Motor neuron (in vitro differentiated cells): Measurements from ENCODE around the gene RNASE8. TPM values are rescaled to one million over a fixed set of nuclear protein-coding genes. Genes with fewer than 3 reads are reported as not detected.

ENCODE experiments used
- ATAC-seq, 8 experiments: fragments of 200-7000 bp; cut with Tn5 transposase; replicated peaks in 6 of 8; 2 replicates each; pipeline ENCODE4 v1.8.0; 2021; ENCODE audit warnings: mild to moderate bottlenecking in 8 of 8, moderate library complexity in 8 of 8
- H3K27ac ChIP-seq, 2 donors: fragments of 250-450 bp; sonication (Bioruptor Pico); 2 replicates each; pipeline ENCODE4 v1.9.0; 2021; ENCODE audit warnings: antibody characterized with exemption in 2 of 2, mild to moderate bottlenecking in 2 of 2, moderate library complexity in 1 of 2
- H3K4me1 ChIP-seq, 2 donors: fragments of 250-450 bp; sonication (Bioruptor Pico); replicated peaks in 1 of 2; 2 replicates each; pipeline ENCODE4 v1.6.1; 2021; ENCODE audit warnings: antibody characterized with exemption in 2 of 2, mild to moderate bottlenecking in 2 of 2, moderate library complexity in 1 of 2
- H3K4me3 ChIP-seq, 5 donors: fragments of 250-450 bp; sonication (Bioruptor Pico); 2 replicates each; pipeline ENCODE4 v1.9.0; 2021; ENCODE audit warnings: antibody characterized with exemption in 5 of 5, mild to moderate bottlenecking in 5 of 5, moderate library complexity in 4 of 5
- WGBS, 10 experiments: fragments of 450-650 bp; shearing (Covaris generic); methylation state at CpG; one replicate each; pipeline ENCODE4 v1.0.0; 2022; 5-methylcytosine and 5-hydroxymethylcytosine counted together
- in situ Hi-C, 9 experiments: fragments of 400-800 bp; cut with MboI; loops; one replicate each; pipeline ENCODE4 v1.15.0; 2021; ENCODE audit warnings: low sequenced_read_pairs in 9 of 9, low pct_unique_long_range_greater_than_20kb in 2 of 9; ENCODE audit not compliant: unreplicated experiment in 9 of 9
- total RNA-seq, 8 experiments: library from RNA; unstranded; fragments of 300-600 nt; gene quantifications; 2 replicates each; pipeline versions ENCODE4 v1.2.3 to v1.2.4, GENCODE V29; 2022

The RNASE8 gene
- total RNA-seq, 8 experiments from 2014 or later = 0.22 to 0.95 TPM; not detected in 6

DNA sequence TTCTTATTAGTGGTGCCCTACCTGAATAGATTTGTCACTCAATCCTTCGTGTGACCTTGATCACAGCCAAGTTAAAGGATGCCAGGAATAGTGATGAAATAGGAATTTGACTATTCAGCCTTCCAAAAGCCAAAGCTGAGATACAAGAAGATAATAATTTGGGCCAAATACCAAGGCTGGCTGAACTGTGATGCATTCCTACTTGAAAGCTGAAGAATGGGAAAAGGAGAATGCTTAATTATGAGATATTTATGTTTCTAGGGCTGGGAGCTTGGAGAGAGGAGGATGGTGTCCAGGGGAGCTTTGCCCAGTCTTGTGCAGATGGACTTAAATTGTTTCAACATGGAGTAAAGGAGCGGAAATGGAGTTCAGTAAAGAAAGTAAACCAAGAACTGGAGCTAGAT is 10.2 kb upstream of the RNASE8 start:
- no peak for ATAC-seq
- in situ Hi-C loops = no loop called here

GRCh38 chr14:21048638-21049037 is 9.0 kb upstream of the RNASE8 start:
- Histone ChIP-seq H3K4me1 (no peaks in the 10 kb centered on the region), H3K4me3 (no peak overlapping the region), H3K27ac (no peak overlapping the region)
- 52 to 100% (median 84%) methylated on average over 1 to 2 of the region's 2 CpGs; no CpG with 5 or more reads in 3 of the 10 experiments for WGBS, 10 experiments
- no peak for ATAC-seq
- in situ Hi-C loops = no loop called here

More for the DNA sequence above, 10.2 kb upstream of the RNASE8 start:
- H3K4me3 ChIP-seq = no peak overlapping the region
- no peak overlapping the region for H3K27ac ChIP-seq
- H3K4me1 ChIP-seq = no peaks in the 10 kb centered on the region
- 13 to 94% (median 63%) methylated on average over 1 to 2 of the region's 2 CpGs; no CpG with 5 or more reads in 1 of the 10 experiments for WGBS, 10 experiments

DNA sequence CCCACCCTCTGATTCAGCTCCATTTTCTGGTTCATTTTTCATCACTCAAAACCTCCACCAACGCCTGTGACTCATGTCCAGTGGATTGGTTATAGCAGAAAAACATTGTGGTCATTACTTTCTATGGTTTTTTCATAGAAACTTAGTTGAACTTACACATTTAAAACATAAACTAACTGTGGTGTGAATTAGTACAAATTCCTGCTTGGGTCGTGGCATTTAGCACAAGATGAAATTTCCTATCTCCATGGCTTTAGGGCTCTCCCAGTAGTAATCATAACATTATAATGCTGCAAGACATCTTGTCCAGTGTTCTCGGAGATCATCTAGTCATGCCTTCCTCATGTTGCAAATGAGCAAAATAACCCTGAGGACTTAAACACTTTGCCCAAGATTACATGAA is 8.3 kb upstream of the RNASE8 start:
- in situ Hi-C loops = no loop called here
- ATAC-seq = peak in 3 of 8 experiments; percentile 85 to 94 (median 89)
- H3K4me3 ChIP-seq = no peak overlapping the region
- H3K27ac ChIP-seq = no peak overlapping the region
- no peaks in the 10 kb centered on the region for H3K4me1 ChIP-seq
- 11 to 100% (median 33%) methylated on average over 1 to 3 of the region's 3 CpGs; no CpG with 5 or more reads in 1 of the 10 experiments for WGBS, 10 experiments

DNA sequence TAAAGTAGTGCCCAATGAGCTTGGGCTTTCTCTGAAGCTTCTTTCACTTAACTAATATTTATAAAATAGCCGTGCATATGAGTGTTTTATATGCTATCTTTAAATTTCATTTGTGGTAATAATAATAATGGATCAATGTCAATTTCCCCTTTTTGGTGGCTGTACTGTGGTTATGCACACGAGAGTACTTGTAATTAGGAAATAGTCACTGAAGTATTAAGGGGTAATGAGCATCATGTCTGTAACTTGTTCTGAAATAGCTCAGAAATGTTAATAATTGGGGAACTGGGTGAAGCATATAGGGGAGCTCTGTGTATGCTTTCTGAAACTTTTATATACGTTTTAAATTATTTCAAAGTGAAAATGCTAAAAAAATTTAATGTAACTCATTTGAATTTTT is 7.0 kb upstream of the RNASE8 start:
- peaks cover 0 to 3% of the 10 kb centered on the region in 2 donors for H3K4me1 ChIP-seq
- in situ Hi-C loops = no loop called here
- 9 to 83% (median 67%) methylated on average over 2 to 3 of the region's 3 CpGs for WGBS, 10 experiments
- no peak overlapping the region for H3K4me3 ChIP-seq
- no peak overlapping the region for H3K27ac ChIP-seq
- no peak for ATAC-seq

GRCh38 chr14:21053184-21054122 is 4.2 kb upstream of the RNASE8 start:
- in situ Hi-C loops = no loop called here
- 50 to 91% (median 83%) methylated on average over 2 to 17 of the region's 20 CpGs; no CpG with 5 or more reads in 1 of the 10 experiments for WGBS, 10 experiments

DNA sequence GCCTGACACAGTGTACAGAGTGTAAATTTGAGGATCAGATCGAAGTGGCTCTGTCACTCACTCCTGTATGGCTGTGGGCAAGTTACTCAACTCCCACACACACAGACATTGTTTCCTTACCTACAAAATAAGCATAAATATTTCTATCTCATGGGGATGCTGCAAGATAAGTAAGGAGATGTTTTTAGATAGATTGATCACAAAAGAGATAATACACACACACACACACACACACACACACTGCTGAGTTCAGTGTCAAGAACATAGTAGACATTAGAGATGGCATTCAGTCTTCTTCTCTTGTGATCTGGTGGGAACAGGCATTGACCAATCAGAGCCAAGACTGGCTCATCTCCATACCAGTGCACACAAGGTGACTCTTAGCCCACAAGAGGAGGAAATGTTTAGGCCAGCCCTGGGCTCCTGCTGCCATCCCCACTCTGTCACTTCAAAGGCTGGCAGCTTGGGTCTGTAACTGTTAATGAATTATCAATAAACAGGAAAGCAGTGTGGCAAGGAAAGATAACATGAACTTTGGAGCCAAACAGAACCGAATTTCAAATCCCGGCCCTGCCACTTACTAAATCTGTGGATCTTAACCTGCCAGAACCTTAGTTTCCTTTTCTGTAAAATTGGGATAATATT is 3.4 kb upstream of the RNASE8 start:
- Histone ChIP-seq H3K4me3 (no peak overlapping the region), H3K4me1 (peaks cover 0 to 4% of the 10 kb centered on the region in 2 donors), H3K27ac (no peak overlapping the region)
- ATAC-seq = peak in 1 of 8 experiments; percentile 15
- in situ Hi-C loops = no loop called here
- WGBS, 10 experiments = 76 to 100% (median 90%) methylated on average over 1 to 3 of the region's 3 CpGs; no CpG with 5 or more reads in 4 of the 10 experiments

More at GRCh38 chr14:21053184-21054122, 4.2 kb upstream of the RNASE8 start:
- no peak overlapping the region for H3K27ac ChIP-seq
- ATAC-seq = no peak
- H3K4me1 ChIP-seq = peaks cover 0 to 4% of the 10 kb centered on the region in 2 donors
- no peak overlapping the region for H3K4me3 ChIP-seq

GRCh38 chr14:21054768-21055145 is 2.9 kb upstream of the RNASE8 start:
- ATAC-seq = no peak
- H3K4me1 ChIP-seq = peaks cover 0 to 4% of the 10 kb centered on the region in 2 donors
- in situ Hi-C loops = no loop called here
- H3K4me3 ChIP-seq = no peak overlapping the region
- WGBS, 10 experiments = 75 to 100% (median 83%) methylated on average over 1 to 4 of the region's 4 CpGs; no CpG with 5 or more reads in 1 of the 10 experiments
- H3K27ac ChIP-seq = no peak overlapping the region

DNA sequence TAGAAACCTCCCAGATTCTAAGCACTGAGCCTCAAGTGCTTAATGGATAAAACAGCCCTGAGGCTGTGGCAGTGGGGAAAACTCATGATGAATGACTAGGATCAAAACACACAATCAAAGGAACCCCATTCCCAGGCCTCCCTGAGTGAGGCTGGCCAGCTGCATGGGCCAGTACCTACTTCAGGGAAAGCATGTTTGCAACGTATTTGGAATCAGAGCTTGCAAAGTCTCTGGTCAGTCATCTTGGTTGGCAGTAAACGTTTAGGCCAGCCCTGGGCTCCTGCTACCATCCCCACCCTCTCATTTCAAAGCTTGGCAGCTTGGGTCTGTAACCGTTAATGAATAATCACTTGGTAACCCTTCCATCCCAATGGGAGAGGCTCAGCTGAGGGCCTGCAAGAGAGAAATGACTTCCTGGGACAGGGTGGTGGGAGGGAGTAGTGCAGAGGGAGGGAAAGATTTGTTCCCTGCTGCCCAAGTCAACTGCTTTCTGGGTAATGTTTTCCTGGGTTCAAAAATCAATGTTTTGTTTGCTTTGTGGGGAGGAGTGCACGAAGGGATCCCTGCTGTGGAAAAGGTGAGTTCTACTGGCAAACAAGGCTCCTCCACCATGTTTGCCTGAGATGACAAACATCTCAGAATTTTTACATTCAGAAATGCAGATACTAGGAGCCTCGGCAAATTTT is 2.0 kb upstream of the RNASE8 start:
- no peak overlapping the region for H3K27ac ChIP-seq
- peak in 2 of 8 experiments; percentile 53 to 55 for ATAC-seq
- H3K4me1 ChIP-seq = peaks cover 0 to 4% of the 10 kb centered on the region in 2 donors
- 32 to 94% (median 67%) methylated on average over 1 to 5 of the region's 5 CpGs; no CpG with 5 or more reads in 2 of the 10 experiments for WGBS, 10 experiments
- in situ Hi-C loops = no loop called here
- H3K4me3 ChIP-seq = no peak overlapping the region

DNA sequence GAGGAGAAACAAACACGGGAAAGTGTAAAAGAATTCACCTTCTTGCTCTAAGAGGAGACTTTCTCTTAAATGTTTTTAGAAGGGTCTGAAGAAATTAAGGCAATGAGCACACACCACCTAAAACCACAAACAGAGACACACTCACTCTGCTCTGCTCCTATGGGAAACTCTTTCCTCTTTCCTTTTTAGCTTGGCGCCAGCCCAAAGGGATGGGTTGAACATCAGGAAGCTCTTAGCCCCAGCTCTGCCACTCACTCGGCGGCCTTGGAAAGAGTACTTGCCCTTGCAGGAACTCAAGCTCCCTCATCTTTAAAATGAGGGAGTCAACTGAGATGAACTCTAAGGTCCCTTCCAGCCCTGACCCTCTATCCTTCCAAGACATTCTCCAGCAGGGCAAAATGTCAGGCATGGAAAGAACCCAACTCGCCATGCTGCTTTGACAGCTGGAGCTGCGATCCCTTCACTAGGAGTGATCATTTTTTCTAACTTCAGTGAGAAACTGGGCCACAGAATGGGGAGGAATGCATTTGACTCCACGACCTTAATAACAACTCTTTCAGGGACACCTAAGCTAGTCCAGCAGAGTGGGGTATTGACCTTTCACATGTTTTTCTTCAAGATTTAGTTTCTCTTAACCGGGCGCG is 980 bp upstream of the RNASE8 start:
- Histone ChIP-seq H3K4me1 (peaks cover 0 to 4% of the 10 kb centered on the region in 2 donors), H3K4me3 (no peak overlapping the region), H3K27ac (no peak overlapping the region)
- 35 to 100% (median 80%) methylated on average over 1 to 7 of the region's 10 CpGs for WGBS, 10 experiments
- peak in 1 of 8 experiments; percentile 31 for ATAC-seq
- in situ Hi-C loops = no loop called here

DNA sequence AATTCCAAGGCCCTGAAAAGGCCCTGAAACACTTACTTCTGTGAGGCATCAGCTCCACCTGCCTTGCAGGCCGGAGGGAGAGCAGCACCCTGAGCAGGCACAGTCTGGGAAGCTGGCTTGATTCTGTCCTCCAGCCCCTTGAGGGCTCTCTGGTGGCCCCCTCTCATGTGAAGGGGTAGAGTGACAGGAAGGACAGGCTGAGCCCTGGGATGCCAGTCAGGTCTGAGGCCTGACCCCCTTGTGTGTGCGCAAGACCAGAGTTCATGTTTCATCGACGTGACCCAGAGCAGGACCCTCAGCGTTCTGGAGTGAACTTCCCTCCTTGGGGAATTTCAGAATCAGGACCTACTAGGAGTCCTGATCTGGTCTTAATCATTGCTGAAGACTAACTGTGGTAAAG is 1.3 kb downstream of the RNASE8 start:
- WGBS, 10 experiments = 0 to 94% (median 82%) methylated on average over 1 to 4 of the region's 5 CpGs; no CpG with 5 or more reads in 3 of the 10 experiments
- no peak for ATAC-seq
- no peak overlapping the region for H3K4me3 ChIP-seq
- in situ Hi-C loops = no loop called here
- H3K4me1 ChIP-seq = peaks cover 0 to 4% of the 10 kb centered on the region in 2 donors
- H3K27ac ChIP-seq = no peak overlapping the region

GRCh38 chr14:21059842-21060613 is 2.4 kb downstream of the RNASE8 start:
- in situ Hi-C loops = no loop called here
- WGBS, 10 experiments = 10 to 97% (median 78%) methylated on average over 1 to 5 of the region's 8 CpGs; no CpG with 5 or more reads in 2 of the 10 experiments
- peaks cover 0 to 4% of the 10 kb centered on the region in 2 donors for H3K4me1 ChIP-seq
- no peak overlapping the region for H3K27ac ChIP-seq
- no peak for ATAC-seq
- no peak overlapping the region for H3K4me3 ChIP-seq
